RPMI7951 (cell line): Measurements from ENCODE around the gene FAM120B. TPM values are rescaled to one million over a fixed set of nuclear protein-coding genes. Genes with fewer than 3 reads are reported as not detected.

Source experiments
- DNase-seq: peaks from one replicate; pipeline ENCODE4 v3.0.0-alpha.2; 2012; ENCODE audit warnings: low read depth
- total RNA-seq: library from RNA; depleted of rRNA; stranded (reverse); fragments of >200 nt; shearing (Covaris generic); gene quantifications from 2 replicates; pipeline ENCODE4 v1.2.3, GENCODE V29; 2014

Gene FAM120B
- total RNA-seq, 1 experiment from 2014 or later, result 12.7 TPM

DNA sequence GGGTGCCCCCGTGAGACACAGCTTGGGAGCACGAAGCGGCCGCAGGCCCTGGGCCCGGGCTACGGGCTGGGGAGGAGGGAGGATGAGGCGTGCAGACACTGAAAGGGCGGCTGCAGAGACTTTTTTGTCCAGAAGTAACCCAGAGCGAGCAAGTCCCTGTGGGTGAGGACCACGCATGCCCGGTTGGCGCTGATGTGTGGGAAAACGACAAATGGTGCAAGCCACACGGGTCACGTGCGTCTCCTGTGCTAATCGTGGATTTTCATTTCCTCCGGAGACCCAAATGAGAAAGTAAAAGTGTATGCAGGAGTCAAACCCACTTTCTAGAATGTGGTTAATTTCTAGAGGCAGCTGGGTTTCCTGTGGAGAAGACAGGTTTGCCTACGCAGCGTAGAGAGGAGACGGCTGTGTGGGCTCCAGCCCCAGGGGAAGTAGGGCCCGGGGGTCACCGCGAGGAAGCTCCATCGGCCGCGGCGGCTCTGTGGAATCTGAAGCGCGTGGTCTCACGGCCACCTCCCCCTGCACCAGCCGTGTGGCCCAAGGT is 34.7 kb upstream of the FAM120B start:
- no peak for DNase-seq

DNA sequence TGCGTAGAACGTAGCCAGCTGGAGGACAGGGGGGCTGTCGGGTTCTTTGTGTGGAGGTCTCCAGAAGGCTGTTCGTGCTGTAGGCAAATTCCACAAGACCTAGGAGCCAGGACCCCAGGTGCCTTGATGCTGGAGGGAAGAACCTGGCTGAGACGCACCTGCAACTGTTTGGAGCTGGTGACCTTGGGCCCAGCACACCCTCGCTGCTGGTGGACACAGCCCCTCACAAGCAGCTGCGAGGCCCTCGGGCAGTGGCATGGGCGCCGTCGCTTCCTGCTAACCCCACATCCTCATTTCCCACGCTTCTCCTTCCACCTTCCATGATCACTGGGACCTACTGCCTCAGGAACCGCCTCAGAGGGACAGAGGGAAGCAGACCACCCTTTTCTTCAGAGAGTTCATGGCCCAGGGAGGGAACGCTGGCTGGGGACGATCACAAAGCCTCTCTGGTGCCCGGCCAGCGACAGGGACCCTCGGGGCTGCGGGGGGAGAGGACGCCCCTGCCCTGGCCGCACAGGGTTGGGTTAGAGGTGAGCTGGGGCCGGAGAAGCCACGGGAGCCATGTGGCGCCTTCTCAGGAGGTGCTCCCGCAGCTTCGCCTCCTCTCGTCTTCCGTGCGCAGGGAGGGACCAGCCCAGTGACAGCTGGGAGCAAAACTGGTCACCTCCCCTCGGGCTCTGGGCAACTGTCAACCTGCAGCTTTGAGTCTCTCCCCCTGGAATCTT is 34.1 kb upstream of the FAM120B start:
- DNase-seq, result no peak

DNA sequence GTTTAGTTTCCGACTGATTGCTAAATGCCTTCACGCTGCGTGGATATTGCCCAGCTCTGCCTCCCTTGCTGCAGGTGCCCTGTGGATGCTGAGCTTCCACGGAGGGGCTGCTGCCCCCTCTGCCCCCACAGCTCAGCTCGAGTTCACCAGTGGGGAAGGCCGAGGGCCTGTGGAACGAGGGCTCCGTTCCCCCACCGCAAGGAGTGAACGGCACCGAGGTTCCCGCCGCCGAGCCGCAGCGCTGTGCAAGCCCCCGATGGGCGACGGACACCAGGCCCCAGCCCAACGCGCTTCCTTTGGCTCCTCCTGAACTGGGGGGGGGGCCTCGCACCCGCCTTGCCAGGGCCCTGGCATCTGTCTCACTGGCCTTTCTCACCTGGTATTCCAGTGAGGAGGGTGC is 33.4 kb upstream of the FAM120B start:
- no peak for DNase-seq

DNA sequence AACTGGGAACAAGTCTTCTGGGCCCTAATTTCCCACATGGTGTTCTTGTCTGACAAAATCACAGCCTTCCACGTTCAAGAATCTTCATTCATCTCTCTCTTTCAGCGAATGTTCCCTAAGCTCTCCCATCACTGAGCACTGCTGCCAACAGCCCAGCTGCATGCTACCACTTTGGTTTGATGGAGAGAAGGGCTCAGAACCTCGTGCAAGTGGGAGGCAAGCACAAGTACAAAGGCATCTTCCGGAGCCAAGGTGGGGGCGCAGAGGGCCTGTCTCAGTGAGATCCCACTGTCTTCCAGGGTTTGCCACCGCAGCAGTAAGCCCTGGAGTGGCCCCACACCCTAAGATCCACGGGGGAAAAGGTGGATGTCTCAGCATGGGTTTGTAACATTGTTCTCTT is 32.9 kb upstream of the FAM120B start:
- DNase-seq, result no peak

DNA sequence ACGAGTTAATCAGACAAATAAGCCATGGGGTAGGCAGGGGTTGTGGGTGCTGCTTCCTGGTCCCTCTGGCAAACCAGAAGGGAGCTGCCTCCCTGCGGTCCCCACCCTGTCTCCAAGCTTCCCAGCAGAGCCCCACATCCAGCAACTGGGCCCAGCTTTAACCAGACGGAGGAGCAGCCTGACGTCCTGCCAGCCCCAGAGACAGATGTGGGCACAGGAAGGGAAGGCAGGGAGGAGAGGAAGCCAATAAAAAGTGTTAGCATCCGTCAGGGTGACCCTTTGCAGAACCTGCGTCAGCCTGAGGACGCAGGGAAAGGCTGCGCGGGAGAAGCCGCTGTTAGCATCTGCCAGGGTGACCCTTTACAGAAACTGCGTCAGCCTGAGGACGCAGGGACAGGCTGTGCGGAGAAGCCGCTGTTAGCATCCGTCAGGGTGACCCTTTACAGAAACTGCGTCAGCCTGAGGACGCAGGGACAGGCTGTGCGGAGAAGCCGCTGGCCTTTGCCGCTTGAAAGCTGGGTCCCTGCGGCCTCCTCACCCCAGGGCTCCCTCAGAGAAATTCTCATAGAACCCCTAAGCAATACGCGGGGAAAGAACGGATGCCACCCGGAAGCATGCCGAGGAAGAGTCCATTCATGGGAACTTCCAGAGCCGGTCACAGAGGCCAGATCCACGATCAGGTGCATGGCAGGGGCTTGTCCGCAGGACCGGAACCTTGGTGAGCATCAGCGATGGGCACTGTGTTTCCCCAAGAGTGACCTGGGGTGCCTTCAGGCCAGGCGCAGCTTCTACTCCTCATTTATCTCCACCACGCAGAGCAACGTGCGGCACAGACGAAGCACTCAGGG is 31.6 kb upstream of the FAM120B start:
- no peak for DNase-seq

DNA sequence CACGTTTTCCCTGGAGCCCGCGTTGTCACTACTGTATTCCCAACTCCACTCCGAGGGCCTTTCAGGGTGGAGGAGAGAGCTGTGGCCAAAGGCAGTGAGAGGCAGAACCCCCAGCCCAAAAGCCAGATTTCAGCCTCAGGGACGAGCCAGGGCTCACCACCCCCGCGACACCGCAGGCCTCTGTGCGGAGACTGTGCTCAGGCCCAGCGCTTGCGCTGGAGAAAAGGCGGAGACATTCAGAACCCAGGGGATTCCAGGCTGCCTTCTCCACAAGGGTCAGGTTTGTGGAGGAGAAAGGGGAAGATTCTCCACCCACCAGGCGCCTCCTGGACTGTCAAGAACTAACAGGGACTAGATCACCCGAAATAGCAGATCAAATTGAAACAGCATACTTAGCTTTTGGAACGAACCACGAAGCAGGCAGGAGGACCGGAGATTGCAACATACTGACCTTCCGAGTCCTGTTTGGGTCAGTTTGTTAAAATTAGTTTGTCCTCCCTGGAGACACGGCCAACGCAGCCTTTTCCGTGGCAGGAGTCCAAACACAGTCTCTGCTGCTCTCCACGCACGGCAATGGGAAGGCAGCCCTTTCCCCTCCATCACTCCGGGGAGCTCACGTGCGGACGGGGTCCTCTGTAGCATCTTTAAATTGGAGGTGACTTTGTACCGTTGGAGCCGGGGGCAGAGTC is 30.0 kb upstream of the FAM120B start:
- no peak for DNase-seq

DNA sequence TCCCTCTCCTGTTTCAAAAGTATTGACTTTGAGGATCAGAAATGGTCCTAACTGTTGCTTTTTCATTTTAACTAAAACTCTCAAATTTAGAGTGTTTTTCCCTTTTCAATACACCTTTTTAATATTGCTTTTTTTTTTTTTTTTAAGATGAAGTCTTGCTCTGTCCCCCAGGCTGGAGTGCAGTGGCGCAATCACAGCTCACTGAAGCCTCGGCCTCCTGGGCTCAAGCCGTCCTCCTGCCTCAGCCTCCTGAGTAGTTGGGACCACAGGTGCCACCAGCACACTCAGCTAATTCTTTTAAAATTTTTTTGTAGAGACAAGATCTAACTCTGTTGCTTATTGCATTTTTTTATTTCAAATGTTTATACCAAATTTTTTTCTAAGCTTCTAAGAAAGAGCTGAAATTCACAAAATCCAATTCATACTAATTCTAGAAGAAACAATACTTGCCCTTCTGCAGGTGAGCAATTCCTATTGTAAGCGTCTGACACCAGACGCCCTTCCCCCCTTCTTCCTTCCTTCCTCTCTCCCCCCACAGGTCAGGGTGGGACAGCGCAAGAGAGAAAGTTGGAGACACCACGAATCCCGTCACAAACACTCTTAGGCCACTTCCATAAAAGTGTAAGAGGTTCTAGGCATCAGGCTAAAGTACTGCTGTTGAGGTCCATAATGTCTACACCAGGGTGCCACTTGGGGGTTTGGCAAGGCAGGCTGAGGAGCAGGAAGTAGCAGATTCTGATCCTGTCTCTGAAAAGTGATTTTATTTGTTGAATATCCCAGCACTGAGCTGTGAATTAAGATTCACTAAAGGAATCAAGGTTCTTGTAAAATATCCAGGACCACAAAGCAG is 28.4 kb upstream of the FAM120B start:
- DNase-seq, result no peak

DNA sequence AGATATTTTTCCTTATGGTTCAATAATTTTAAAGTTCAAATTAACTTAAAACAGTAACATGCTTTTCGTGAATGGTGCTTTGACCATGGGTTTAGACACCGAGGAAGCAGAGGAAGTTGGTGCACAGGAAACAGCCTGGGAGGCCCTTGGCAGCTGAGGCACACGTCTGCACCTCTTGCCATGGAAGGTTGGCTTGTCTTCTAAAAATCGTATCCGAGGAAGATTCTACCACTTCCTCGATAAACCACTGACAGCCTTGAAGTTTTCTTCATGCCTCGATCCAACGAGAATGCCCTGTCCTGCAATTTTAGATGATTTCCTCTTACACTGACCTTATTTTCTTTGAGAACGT is 27.8 kb upstream of the FAM120B start:
- no peak for DNase-seq

DNA sequence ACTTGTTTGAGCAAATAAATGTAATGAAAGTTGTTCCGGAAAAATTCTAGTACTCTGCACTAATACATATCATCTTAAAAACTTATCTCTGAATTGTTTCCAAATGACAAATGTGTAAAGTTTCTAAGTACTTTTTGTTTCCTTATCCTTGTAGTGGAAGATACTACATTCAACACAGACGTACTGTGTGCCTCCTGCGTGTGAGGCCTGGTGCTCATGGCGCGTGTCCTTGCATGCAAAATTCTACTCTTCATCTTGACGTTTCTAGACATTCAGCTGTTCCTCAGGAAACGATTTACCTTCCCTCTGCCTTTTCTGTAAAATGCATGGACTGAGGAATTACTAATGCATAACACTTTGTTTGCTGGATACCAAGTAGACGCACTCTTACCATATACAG is 27.1 kb upstream of the FAM120B start:
- DNase-seq, result no peak

DNA sequence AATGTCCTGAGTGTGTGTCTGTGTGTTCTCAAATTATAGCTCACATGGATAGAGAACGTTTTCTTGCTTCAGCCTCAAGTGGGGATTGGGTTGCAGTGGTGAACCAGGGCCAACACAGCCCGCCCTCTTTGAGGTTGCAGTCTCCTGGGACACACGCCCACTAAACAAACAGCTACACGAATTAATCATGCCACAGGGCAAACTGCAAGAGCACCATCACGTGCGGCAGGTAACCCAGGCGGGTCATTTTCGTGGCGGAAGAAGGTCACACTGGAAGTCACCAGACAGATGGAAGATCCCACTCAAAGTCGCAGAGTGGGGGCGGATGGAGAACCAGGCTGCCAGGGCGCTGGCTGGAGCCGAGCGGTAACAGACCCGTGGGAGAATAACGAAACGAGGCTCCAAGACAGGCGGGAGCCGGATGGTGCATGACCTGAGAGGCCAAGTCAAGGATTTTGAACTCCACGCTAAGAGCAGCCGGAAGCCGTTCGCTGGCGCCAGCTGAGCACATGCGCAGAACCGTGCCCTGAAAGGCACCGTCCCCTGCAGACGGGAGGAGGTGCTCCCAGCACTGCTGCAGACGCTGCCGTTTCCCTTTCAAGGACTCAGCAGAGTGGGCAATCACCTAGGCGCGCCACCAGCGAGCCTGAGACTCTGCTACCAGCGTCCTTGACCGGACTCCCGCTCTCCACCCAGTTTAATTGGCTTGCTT is 26.4 kb upstream of the FAM120B start:
- no peak for DNase-seq

DNA sequence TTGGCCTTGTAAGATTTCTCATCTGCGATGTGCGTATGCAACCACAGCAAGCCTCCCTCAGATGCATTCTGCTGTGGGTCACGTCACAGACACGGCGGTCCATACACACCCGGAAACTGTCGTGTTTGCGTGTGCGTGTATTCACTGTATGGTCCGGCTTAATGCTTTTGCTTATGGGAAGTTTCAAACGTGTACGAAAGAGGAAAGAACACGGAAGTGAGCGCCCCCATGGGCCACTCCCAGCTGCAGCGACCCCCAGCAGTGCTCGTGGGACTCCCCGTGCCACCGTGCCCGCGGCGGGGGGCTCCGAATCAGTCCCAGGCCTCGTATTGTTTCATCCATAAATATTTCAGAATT is 25.9 kb upstream of the FAM120B start:
- DNase-seq, result no peak

DNA sequence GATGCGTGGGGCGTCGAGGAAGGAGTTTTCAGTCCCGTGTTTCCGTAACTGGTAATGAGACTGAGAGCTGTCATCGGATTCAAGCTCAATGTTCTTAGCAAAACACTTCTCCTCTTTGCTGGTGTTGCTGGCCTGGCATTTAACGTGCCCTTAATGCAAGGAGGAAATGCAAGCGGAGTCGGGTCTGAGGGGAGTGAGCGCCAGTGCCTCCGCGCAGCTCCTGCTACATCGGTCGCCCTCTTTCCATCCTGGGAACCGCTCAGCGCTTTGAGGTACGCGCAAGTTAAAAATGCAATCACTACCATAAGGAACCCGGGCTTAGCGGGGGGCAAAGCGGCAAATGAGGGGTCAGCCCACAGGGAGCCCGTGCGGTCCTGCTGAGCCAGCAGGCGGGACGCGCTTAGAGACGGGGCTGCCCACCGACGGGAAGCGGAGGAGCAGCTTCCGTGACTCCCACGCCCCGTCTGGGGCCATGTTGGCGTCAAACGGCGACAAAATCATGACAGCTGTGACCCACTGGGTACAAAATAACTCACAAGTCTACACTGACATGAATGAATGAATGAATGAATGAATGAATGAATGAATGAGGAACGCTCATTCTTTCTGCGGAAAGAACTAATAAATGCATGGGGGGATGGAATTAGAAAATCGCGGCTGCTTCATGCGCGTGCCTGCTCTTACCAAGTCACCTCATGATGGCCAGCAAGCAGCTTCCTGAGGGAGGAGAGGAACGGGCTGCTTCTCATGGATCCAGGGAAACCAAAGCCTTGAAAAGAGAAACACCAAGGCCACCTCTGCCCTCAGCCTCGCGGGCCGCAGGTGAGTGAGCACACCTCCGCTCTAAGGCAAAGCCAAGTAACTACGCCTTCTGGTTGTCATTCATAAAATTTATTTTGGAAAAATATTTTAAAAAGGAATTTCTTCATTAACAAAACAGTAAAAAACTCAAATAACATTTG is 24.9 kb upstream of the FAM120B start:
- DNase-seq, result no peak

DNA sequence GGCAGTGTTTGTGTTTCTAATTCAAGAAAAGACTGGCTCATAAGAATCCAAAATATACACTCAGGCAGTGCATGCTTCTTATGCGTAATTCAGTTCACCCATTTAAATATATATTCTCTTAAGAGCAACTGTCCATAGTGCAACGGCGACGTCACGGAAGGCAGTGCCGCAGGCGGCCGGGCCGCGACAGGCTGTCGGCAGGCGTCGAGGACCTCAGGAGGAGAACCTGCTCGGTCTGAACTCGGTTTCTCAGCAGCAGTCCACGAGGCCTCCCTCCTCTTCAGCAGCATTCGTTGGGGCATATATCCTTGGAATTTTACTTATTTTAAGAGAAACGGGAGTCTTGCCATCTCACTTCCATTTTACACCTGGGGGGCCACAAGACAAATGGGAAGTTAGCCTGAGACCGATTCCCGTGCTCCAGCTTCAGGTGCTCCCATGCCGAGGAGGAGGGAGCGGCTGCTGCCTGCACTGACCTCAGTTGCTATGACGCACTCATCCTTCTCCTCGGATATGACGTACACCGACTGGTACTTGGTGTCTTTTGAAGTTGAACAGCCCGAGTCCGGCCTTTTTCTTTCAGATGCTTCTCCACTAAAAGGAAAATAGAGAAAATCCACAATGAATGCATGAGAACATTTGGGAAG is 23.9 kb upstream of the FAM120B start:
- DNase-seq, result no peak

DNA sequence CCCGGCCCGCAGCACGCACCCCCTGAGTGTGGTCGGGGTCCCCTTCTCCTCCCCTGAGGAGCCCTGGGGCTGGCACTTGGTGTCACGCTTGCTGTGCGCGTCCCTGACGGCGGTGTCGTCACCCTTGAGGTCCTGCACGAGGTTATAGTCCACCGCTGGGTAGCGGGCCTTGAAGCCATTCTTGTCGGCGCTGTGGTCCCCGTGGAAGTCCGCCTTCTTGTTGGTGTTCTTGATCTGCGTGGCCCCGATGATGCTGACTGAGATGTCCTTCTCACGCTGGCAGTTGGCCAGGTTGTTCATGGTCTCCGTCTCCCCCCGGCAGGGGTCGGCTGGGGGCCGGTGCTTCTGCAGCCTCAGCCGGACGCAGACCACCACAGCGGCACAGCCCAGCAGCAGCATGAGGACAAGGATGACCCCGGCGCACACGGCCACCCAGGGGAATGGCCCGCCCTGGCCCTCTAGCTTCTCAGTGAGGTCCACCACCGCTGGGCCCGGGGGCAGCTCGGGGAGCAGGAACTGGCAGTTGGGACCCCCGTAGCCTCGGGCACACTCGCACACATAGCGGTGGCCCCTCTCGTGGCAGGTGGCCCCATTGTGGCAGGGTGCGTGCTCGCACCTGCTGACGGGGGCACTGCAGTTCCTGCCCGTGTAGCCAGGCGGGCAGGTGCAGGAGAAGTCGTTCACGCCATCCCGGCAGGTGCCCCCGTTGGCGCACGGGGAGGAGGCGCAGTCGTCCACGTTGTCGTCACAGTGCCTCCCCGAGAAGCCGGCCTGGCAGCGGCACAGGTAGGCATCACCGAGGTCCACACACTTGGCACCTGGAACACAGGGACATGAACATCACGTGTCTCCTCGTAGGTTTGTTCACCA is 23.1 kb upstream of the FAM120B start:
- no peak for DNase-seq

DNA sequence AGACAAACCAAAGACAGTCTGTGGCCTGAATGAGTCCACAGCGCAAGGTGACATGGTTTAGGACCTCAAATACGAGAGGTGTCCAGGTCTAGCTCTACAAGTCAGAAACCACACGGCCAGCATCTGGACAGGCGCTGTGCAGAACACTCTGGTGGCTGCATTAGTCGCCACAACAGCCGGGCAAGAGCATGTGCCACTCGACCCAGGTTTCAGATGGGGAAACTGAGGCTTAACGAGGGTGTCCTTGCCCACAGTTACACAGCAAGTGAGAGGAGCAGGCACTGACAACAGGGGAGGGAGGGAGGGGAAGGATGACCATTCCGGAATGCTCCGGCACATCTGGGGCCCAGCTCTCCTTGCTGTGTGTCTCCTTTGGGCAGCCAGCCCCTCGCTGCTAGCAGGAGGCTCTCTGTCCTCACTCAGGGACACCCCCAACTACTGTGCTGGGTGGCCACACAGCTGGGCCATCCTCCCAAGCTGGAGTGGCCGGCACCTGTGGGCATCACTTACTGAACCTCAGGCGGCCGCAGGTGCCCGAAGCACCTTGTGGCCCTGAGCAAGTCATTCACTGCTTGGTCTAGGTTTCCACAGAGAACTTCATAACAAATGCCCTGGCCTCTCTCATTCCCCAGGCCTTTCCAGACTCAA is 22.3 kb upstream of the FAM120B start:
- DNase-seq, result no peak

DNA sequence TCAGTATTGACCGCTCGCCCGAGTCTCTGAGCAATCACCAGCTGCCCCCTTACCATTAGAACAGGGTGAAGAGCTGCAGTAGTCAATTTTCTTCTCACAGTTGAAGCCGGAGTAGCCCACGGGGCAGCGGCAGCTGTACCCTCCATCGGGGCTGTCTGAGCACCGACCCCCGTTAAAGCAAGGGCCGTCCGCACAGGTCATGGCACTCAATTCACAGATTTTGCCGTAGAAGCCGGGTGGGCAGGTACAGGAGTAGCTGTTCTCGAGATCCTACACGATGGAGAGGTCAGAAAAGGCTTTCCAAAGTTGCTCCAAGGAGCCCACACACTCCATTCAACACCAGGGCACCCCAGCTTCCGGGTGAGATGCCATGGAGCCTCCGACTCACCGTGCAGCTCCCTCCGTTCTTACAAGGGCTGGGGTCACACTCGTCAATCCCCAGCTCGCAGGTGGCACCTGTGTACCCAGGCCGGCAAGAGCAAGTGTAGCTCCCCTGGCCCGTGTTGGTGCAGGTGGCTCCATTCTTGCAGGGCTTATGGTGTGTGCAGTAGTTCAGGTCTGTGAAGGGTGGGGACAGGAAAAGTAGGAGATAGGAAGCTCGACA is 21.6 kb upstream of the FAM120B start:
- no peak for DNase-seq

DNA sequence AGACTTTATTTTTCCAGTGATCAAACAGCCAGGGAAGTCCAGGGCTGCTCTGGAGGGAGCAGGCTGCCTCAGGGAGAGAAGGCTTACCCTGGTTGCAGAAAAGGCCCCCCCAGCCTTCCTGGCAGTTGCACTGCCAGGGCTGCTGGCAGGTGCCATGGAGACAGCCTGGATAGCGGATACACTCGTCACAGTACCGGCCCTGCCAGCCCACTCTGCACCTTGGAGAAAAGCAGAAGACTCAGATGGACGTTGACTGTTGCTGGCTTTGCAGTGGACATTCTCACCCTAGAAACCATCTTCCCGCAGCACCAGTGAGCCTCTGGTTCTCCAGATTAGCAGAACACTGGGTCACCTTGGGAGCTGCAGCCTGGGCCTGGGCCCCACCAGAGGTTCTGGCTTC is 21.1 kb upstream of the FAM120B start:
- no peak for DNase-seq
